IMR-90 (cell line): ENCODE data around the gene NFRKB. TPM values are rescaled to one million over a fixed set of nuclear protein-coding genes. Genes with fewer than 3 reads are reported as not detected.

Experiments used
- ATAC-seq: fragments of 200-7000 bp; cut with Tn5 transposase; 2 replicates; pipeline ENCODE4 v1.9.1; 2020; ENCODE audit warnings: low read depth, mild to moderate bottlenecking, moderate library complexity
- BruUV-seq: library from RNA; stranded (reverse); fragments of 400-500 nt; replicated peaks from 2 replicates; lab custom pipeline; 2021; lab: Mats Ljungman, UMichigan
- CTCF ChIA-PET: fragments of 300-600 bp; formaldehyde crosslinking; extraction: SDS; loops from one replicate; lab custom pipeline; 2021; ENCODE audit warnings: antibody characterized with exemption; lab: Yijun Ruan, JAX
- POLR2A ChIA-PET: fragments of 300-600 bp; sonication (Branson Sonifier 250); formaldehyde crosslinking; loops from one replicate; lab custom pipeline; 2022; ENCODE audit warnings: antibody characterized with exemption; ENCODE audit not compliant: unreplicated experiment; lab: Charles Lee
- DNase-seq: peaks from one replicate; pipeline ENCODE4 v3.0.0; 2013
- H2AFZ ChIP-seq: replicated peaks from 2 replicates; pipeline ENCODE3; 2013; ENCODE audit warnings: low read length, mild to moderate bottlenecking; ENCODE audit not compliant: poor library complexity
- H2AK5ac ChIP-seq: 2 replicates; pipeline ENCODE4 v1.6.1; 2013; ENCODE audit warnings: low read depth, low read length, inconsistent platforms
- H2AK9ac ChIP-seq: replicated peaks from 2 replicates; pipeline ENCODE3; 2013; ENCODE audit warnings: mild to moderate bottlenecking, low read depth, low read length, moderate library complexity; ENCODE audit not compliant: poor library complexity
- H2BK120ac ChIP-seq: 2 replicates; pipeline ENCODE4 v1.6.1; 2013; ENCODE audit warnings: low read depth, low read length, inconsistent platforms
- H2BK15ac ChIP-seq: 3 replicates; pipeline ENCODE4 v1.6.1; 2013; ENCODE audit warnings: low read depth, low read length, inconsistent platforms
- H2BK20ac ChIP-seq: 2 replicates; pipeline ENCODE4 v1.6.1; 2013; ENCODE audit warnings: low read depth, mild to moderate bottlenecking, inconsistent platforms, low read length, moderate library complexity
- H2BK5ac ChIP-seq: 2 replicates; pipeline ENCODE4 v1.6.1; 2013; ENCODE audit warnings: mild to moderate bottlenecking, low read depth, low read length, inconsistent platforms; ENCODE audit not compliant: poor library complexity, severe bottlenecking
- H3K14ac ChIP-seq: replicated peaks from 2 replicates; pipeline ENCODE4 v1.6.1; 2013; ENCODE audit warnings: low read depth, low read length, inconsistent platforms
- H3K18ac ChIP-seq: 2 replicates; pipeline ENCODE4 v1.6.1; 2013; ENCODE audit warnings: low read depth, low read length, control low read depth
- H3K23ac ChIP-seq: 2 replicates; pipeline ENCODE4 v1.6.1; 2013; ENCODE audit warnings: low read depth, low read length, inconsistent platforms
- H3K27ac ChIP-seq: 2 replicates; pipeline ENCODE4 v1.5.1; 2013; ENCODE audit warnings: mild to moderate bottlenecking, control low read depth, low read length; ENCODE audit not compliant: insufficient read depth
- H3K27me3 ChIP-seq: 2 replicates; pipeline ENCODE4 v1.6.1; 2013; ENCODE audit warnings: low read length; ENCODE audit not compliant: control insufficient read depth, insufficient read depth
- H3K36me3 ChIP-seq: 2 replicates; pipeline ENCODE4 v1.6.1; 2013; ENCODE audit warnings: low read length, mixed read lengths; ENCODE audit not compliant: control insufficient read depth, insufficient read depth
- H3K4ac ChIP-seq: 2 replicates; pipeline ENCODE4 v1.6.1; 2013; ENCODE audit warnings: low read depth, low read length, inconsistent platforms
- H3K4me1 ChIP-seq: 2 replicates; pipeline ENCODE4 v1.6.1; 2013; ENCODE audit warnings: low read length, mixed read lengths; ENCODE audit not compliant: control insufficient read depth, insufficient read depth
- H3K4me2 ChIP-seq: 2 replicates; pipeline ENCODE4 v1.6.1; 2013; ENCODE audit warnings: low read depth, mild to moderate bottlenecking, control low read depth, low read length, moderate library complexity
- H3K4me3 ChIP-seq: 2 replicates; pipeline ENCODE4 v1.5.1; 2013; ENCODE audit warnings: low read depth, mild to moderate bottlenecking, control low read depth, low read length, moderate library complexity; ENCODE audit not compliant: insufficient read depth
- H3K56ac ChIP-seq: 2 replicates; pipeline ENCODE4 v1.6.1; 2013; ENCODE audit warnings: low read length, inconsistent platforms; ENCODE audit not compliant: insufficient read depth; ENCODE audit errors: extremely low read depth
- H3K79me1 ChIP-seq, 2 experiments: 2 replicates each; pipeline ENCODE4 v1.6.1; 2013; ENCODE audit warnings: low read length in 2 of 2, inconsistent platforms in 1 of 2, low read depth in 1 of 2
- H3K9ac ChIP-seq: 2 replicates; pipeline ENCODE4 v1.6.1; 2013; ENCODE audit warnings: low read depth, low read length, control low read depth
- H3K9me1 ChIP-seq: 2 replicates; pipeline ENCODE4 v1.6.1; 2013; ENCODE audit warnings: low read length, inconsistent platforms; ENCODE audit not compliant: insufficient read depth
- H3K9me3 ChIP-seq: 2 replicates; pipeline ENCODE4 v1.6.1; 2013; ENCODE audit warnings: low read length; ENCODE audit not compliant: control insufficient read depth, insufficient read depth
- H4K20me1 ChIP-seq: 2 replicates; pipeline ENCODE4 v1.6.1; 2013; ENCODE audit warnings: low read length, inconsistent platforms; ENCODE audit not compliant: insufficient read depth
- H4K5ac ChIP-seq: 2 replicates; pipeline ENCODE4 v1.6.1; 2013; ENCODE audit warnings: mild to moderate bottlenecking, low read depth, low read length, control low read depth
- H4K8ac ChIP-seq, 2 experiments: 2 replicates each; pipeline ENCODE4 v1.6.1; 2013; ENCODE audit warnings: low read depth in 2 of 2, low read length in 2 of 2, control low read depth in 1 of 2, inconsistent platforms in 1 of 2
- H4K91ac ChIP-seq: 2 replicates; pipeline ENCODE4 v1.6.1; 2013; ENCODE audit warnings: low read depth, low read length, inconsistent platforms; ENCODE audit not compliant: insufficient read depth
- BHLHE40 ChIP-seq: fragments of 150-350 bp; IDR thresholded peaks from 2 replicates; pipeline ENCODE4 v1.6.1; 2016; ENCODE audit warnings: mild to moderate bottlenecking, low read depth, low read length
- CHD1 ChIP-seq: IDR thresholded peaks from 2 replicates; pipeline ENCODE4 v1.6.1; 2012; ENCODE audit warnings: low read depth, low read length, improper control_type of control experiment
- ELK1 ChIP-seq: fragments of 150-350 bp; IDR thresholded peaks from 2 replicates; pipeline ENCODE4 v1.6.1; 2016; ENCODE audit warnings: low read depth, mild to moderate bottlenecking, low read length, moderate library complexity, borderline replicate concordance
- MXI1 ChIP-seq: IDR thresholded peaks from 2 replicates; pipeline ENCODE4 v1.6.1; 2012; ENCODE audit warnings: low read depth, mild to moderate bottlenecking, low read length, moderate library complexity, borderline replicate concordance
- NFE2L2 ChIP-seq: fragments of 150-350 bp; IDR thresholded peaks from 2 replicates; pipeline ENCODE4 v1.6.1; 2016; ENCODE audit warnings: low read depth, mild to moderate bottlenecking, low read length
- RAD21 ChIP-seq: IDR thresholded peaks from 2 replicates; pipeline ENCODE4 v1.6.1; 2012; ENCODE audit warnings: low read length, improper control_type of control experiment
- RFX5 ChIP-seq: IDR thresholded peaks from 2 replicates; pipeline ENCODE4 v1.8.0; 2012; ENCODE audit warnings: low read depth, mild to moderate bottlenecking, low read length, moderate library complexity
- USF2 ChIP-seq: fragments of 150-350 bp; IDR thresholded peaks from 2 replicates; pipeline ENCODE4 v1.6.1; 2017; ENCODE audit warnings: mild to moderate bottlenecking, antibody characterized with exemption, low read length, low read depth
- WGBS, 2 experiments: methylation state at CpG; one replicate each; pipeline versions ENCODE4 v1.1.5 to v1.1.7; 2013; ENCODE audit warnings: missing lambda C conversion rate in 2 of 2; ENCODE audit not compliant: insufficient read length in 1 of 2; ENCODE audit errors: extremely low coverage in 2 of 2; 5-methylcytosine and 5-hydroxymethylcytosine counted together
- dilution Hi-C: fragments of 300-500 bp; cut with HindIII; formaldehyde crosslinking; loops from one replicate; pipeline ENCODE4 v1.14.3; 2018; ENCODE audit warnings: low sequenced_read_pairs; ENCODE audit not compliant: unreplicated experiment
- in situ Hi-C: fragments of 300-500 bp; cut with MboI; formaldehyde crosslinking; loops from 3 replicates; pipeline ENCODE4 v1.14.3; 2019; ENCODE audit warnings: low sequenced_read_pairs, inconsistent platforms, mixed read lengths
- intact Hi-C: fragments of 100-400 bp; cut with micrococcal nuclease; formaldehyde crosslinking; loops from 2 replicates; pipeline ENCODE4 v1.10.0; 2022
- polyA plus RNA-seq, 3 experiments: library from polyadenylated mRNA; depleted of rRNA; stranded (reverse); fragments of >200 nt; gene quantifications; 2 replicates each; pipeline ENCODE4 v1.2.3, GENCODE V29; 2012; ENCODE audit warnings: low replicate concordance in 1 of 3
- total RNA-seq: library from RNA; depleted of rRNA; stranded (reverse); fragments of >200 nt; gene quantifications from 2 replicates; pipeline ENCODE4 v1.2.3, GENCODE V29; 2012

The NFRKB gene
- total and polyA plus RNA-seq, 2 of the 4 experiments (the other 2 are of a cell fraction) = 15.2 to 28.9 TPM

- TF ChIP-seq USF2 (no peak), CHD1 (no peak), MXI1 (no peak), RFX5 (no peak)
Measured at GRCh38 chr11:129895126-129896041, at the start of gene NFRKB (continued).

- Histone ChIP-seq H3K36me3 (peaks cover 16% of the 10 kb centered on the region), H2BK15ac (no peak overlapping the region), H3K27ac (no peak overlapping the region), H3K27me3 (no peaks in the 10 kb centered on the region), H3K14ac (no peak overlapping the region), H3K4me3 (no peak overlapping the region), H4K5ac (no peak overlapping the region), H3K9ac (no peak overlapping the region), H2BK120ac (no peak overlapping the region), H4K20me1 (no peaks in the 10 kb centered on the region), H3K4me2 (no peak overlapping the region), H2BK20ac (no peak overlapping the region), H3K23ac (no peak overlapping the region), H3K18ac (no peak overlapping the region), H4K8ac (no peak overlapping the region), H3K9me1 (peaks cover 6% of the 10 kb centered on the region; the same call in 1 of the 2 replicates), H3K9me3 (no peaks in the 10 kb centered on the region), H3K4ac (no peak overlapping the region), H3K79me1 (no peaks in the 10 kb centered on the region), H2BK5ac (no peak overlapping the region), H4K91ac (no peak overlapping the region), H2AK5ac (no peak overlapping the region), H3K56ac (no peak overlapping the region), H3K4me1 (no peaks in the 10 kb centered on the region; the same call in 1 of the 2 replicates), H2AFZ (no peak overlapping the region), H2AK9ac (no peak overlapping the region)
- intact Hi-C loops (no loop called here), dilution Hi-C loops (loop anchor here (25.0 kb wide), 1 partner anchor 193 kb away; no protein-coding TSS in a partner anchor), in situ Hi-C loops (no loop called here)
- BruUV-seq = no TSS peak
- ChIA-PET CTCF (no interaction called here), POLR2A (no interaction called here)
- no peak for DNase-seq
- WGBS, 2 experiments = 94% methylated on average over 6 of the region's 18 CpGs; no CpG with 5 or more reads in 1 of the 2 experiments
- no peak for TF ChIP-seq BHLHE40
- TF ChIP-seq NFE2L2 = no peak
- TF ChIP-seq ELK1 = no peak
- TF ChIP-seq RAD21 = no peak
- no peak for ATAC-seq
Measured at GRCh38 chr11:129944696-129945095, 49.3 kb upstream of the NFRKB start.
